Prostate gland (tissue), 2 donors: ENCODE measurements around the gene MRI1.

Experiments
- CTCF ChIP-seq, 4 experiments: fragments of 200-600 bp in 2 of 4; fragments of 450-650 bp in 2 of 4; sonication (generic) in 2 of 4; IDR thresholded peaks; 1 replicate in 3 of 4; 2 replicates in 1 of 4; pipeline ENCODE4 v1.5.1; 2016 to 2019; ENCODE audit warnings: antibody characterized with exemption in 4 of 4, mild to moderate bottlenecking in 2 of 4, moderate library complexity in 2 of 4
- POLR2A ChIP-seq: fragments of 450-650 bp; IDR thresholded peaks from one replicate; pipeline ENCODE4 v1.6.1; 2016; ENCODE audit warnings: antibody characterized with exemption, mild to moderate bottlenecking
- POLR2AphosphoS5 ChIP-seq: sonication (generic); formaldehyde crosslinking; IDR thresholded peaks from one replicate; pipeline ENCODE4 v1.6.1; 2017; ENCODE audit warnings: antibody characterized with exemption

DNA sequence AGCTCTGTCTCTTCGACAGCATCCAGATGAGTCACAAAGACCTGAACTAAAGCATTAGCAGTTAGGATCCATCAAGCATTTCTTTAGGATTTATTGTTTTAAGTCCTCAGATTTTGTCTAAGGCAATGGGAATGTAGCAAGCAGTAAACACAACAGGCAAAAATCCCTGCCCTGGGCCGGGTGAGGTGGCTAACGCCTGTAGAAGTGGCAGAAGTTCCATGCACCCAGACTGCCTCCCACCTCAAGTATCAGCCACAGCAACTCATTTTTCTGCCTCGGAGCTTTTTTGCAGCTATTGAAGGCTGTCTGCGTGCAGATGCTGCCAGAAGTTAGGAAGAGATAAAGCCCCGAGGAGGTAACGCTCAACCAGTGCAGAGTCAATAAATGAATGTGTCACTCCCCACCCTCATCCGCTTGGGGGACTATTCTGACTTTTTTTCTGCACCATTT lies 47.1 kb upstream of the MRI1 start:
- TF ChIP-seq CTCF (IDR thresholded peaks at IDR 0.05) (no peak), POLR2AphosphoS5 (no peak), POLR2A (no peak)
